HepG2 (cell line): Measurements from ENCODE around the gene CCDC148. TPM values are rescaled to one million over a fixed set of nuclear protein-coding genes. Genes with fewer than 3 reads are reported as not detected.

Experiments used
- ARNT ChIP-seq: fragments of 450-650 bp; IDR thresholded peaks from 2 replicates; pipeline ENCODE4 v1.6.1; 2017
- CBX1 ChIP-seq: IDR thresholded peaks from one replicate; pipeline ENCODE4 v1.6.1; 2016; ENCODE audit warnings: antibody characterized with exemption, low read depth
- CCAR2 ChIP-seq: fragments of 200-400 bp; formaldehyde crosslinking; optimal IDR thresholded peaks from 2 replicates; pipeline ENCODE3; 2018; ENCODE audit warnings: low read depth, mild to moderate bottlenecking, low read length, moderate library complexity
- DNMT1 ChIP-seq: sonication (generic); formaldehyde crosslinking; IDR thresholded peaks from 2 replicates; pipeline ENCODE4 v1.5.1; 2020; ENCODE audit warnings: mild to moderate bottlenecking, missing genetic modification reagents
- DNMT3B ChIP-seq: conservative IDR thresholded peaks from 2 replicates; pipeline ENCODE4 v1.6.1; 2016; ENCODE audit warnings: missing biosample characterization, control low read depth
- EED ChIP-seq: sonication (generic); formaldehyde crosslinking; IDR thresholded peaks from 2 replicates; pipeline ENCODE4 v1.5.0; 2020; ENCODE audit warnings: mild to moderate bottlenecking, missing genetic modification reagents
- FOXA3 ChIP-seq: IDR thresholded peaks from 2 replicates; pipeline ENCODE4 v1.6.1; 2016; ENCODE audit warnings: missing genetic modification reagents, missing compliant biosample characterization
- LCORL ChIP-seq, 2 experiments: fragments of 450-650 bp in 1 of 2; sonication (generic) in 1 of 2; formaldehyde crosslinking in 1 of 2; IDR thresholded peaks; 2 replicates each; pipeline versions ENCODE4 v1.5.0 to v1.6.1; 2017 to 2020; ENCODE audit warnings: antibody characterized with exemption in 1 of 2, missing genetic modification reagents in 1 of 2
- MAFK ChIP-seq, 2 experiments: IDR thresholded peaks in 1 of 2; conservative IDR thresholded peaks in 1 of 2; 2 replicates each; pipeline ENCODE4 v1.6.1; 2011; ENCODE audit warnings: improper control_type of control experiment in 2 of 2, low read length in 2 of 2
- MBD4 ChIP-seq: IDR thresholded peaks from 2 replicates; pipeline ENCODE4 v1.6.1; 2012; ENCODE audit warnings: low read length, inconsistent platforms, borderline replicate concordance
- NR3C1 ChIP-seq: sonication (generic); formaldehyde crosslinking; IDR thresholded peaks from 2 replicates; pipeline ENCODE4 v1.4.0; 2020; ENCODE audit warnings: missing genetic modification reagents
- RNF2 ChIP-seq: fragments of 450-650 bp; conservative IDR thresholded peaks from 2 replicates; pipeline ENCODE4 v1.6.1; 2016; ENCODE audit warnings: low read depth
- SAFB2 ChIP-seq: sonication (generic); formaldehyde crosslinking; IDR thresholded peaks from 2 replicates; pipeline ENCODE4 v1.5.1; 2020; ENCODE audit warnings: missing genetic modification reagents, low read depth, mild to moderate bottlenecking, borderline replicate concordance
- SCMH1 ChIP-seq: sonication (generic); formaldehyde crosslinking; IDR thresholded peaks from 2 replicates; pipeline ENCODE4 v1.9.0; 2021; ENCODE audit warnings: missing genetic modification reagents, mild to moderate bottlenecking, borderline replicate concordance
- SIX1 ChIP-seq: sonication (generic); formaldehyde crosslinking; IDR thresholded peaks from 2 replicates; pipeline ENCODE4 v1.4.0; 2020; ENCODE audit warnings: missing genetic modification reagents, borderline replicate concordance
- SMAD9 ChIP-seq: sonication (generic); formaldehyde crosslinking; IDR thresholded peaks from 2 replicates; pipeline ENCODE4 v1.5.1; 2020; ENCODE audit warnings: mild to moderate bottlenecking, missing genetic modification reagents
- ZBTB3 ChIP-seq: sonication (generic); formaldehyde crosslinking; IDR thresholded peaks from 2 replicates; pipeline ENCODE4 v1.4.0; 2020; ENCODE audit warnings: low read depth, mild to moderate bottlenecking, moderate library complexity, missing genetic modification reagents, borderline replicate concordance
- ZBTB7B ChIP-seq: sonication (generic); formaldehyde crosslinking; IDR thresholded peaks from 2 replicates; pipeline ENCODE4 v1.4.0; 2020; ENCODE audit warnings: missing genetic modification reagents
- ZBTB8A ChIP-seq: sonication (generic); formaldehyde crosslinking; IDR thresholded peaks from 2 replicates; pipeline ENCODE4 v1.4.0; 2020; ENCODE audit warnings: mild to moderate bottlenecking, low read depth, missing genetic modification reagents, borderline replicate concordance
- ZC3H4 ChIP-seq: sonication (generic); formaldehyde crosslinking; IDR thresholded peaks from 2 replicates; pipeline ENCODE4 v1.4.0; 2020; ENCODE audit warnings: missing genetic modification reagents, borderline replicate concordance
- ZFX ChIP-seq: sonication (generic); formaldehyde crosslinking; IDR thresholded peaks from 2 replicates; pipeline ENCODE4 v1.4.0; 2020; ENCODE audit warnings: mild to moderate bottlenecking, low read depth, missing genetic modification reagents, moderate library complexity
- ZNF10 ChIP-seq: sonication (generic); formaldehyde crosslinking; IDR thresholded peaks from 2 replicates; pipeline ENCODE4 v1.4.0; 2020; ENCODE audit warnings: mild to moderate bottlenecking, low read depth, missing genetic modification reagents, borderline replicate concordance
- ZNF160 ChIP-seq: sonication (generic); formaldehyde crosslinking; IDR thresholded peaks from 2 replicates; pipeline ENCODE4 v1.8.0; 2022; ENCODE audit warnings: mild to moderate bottlenecking, inconsistent platforms, missing genetic modification reagents
- ZNF326 ChIP-seq: sonication (generic); formaldehyde crosslinking; IDR thresholded peaks from 2 replicates; pipeline ENCODE4 v1.4.0; 2020; ENCODE audit warnings: missing genetic modification reagents, borderline replicate concordance
- ZNF547 ChIP-seq: sonication (generic); formaldehyde crosslinking; IDR thresholded peaks from 2 replicates; pipeline ENCODE4 v1.5.1; 2020; ENCODE audit warnings: mild to moderate bottlenecking, missing genetic modification reagents
- polyA plus RNA-seq, 8 experiments: library from polyadenylated mRNA; depleted of rRNA in 3 of 8; stranded (reverse) in 7 of 8; unstranded in 1 of 8; fragments of >200 nt; fragmentation: Illumina TruSeq in 4 of 8; extraction: Trizol in 4 of 8; gene quantifications; 2 replicates each; pipeline versions ENCODE4 v1.2.1 to v1.2.3, GENCODE V29; 2011 to 2016; ENCODE audit warnings: low read depth in 4 of 8, missing spikeins in 1 of 8, mixed read lengths in 1 of 8; ENCODE audit not compliant: insufficient read depth in 1 of 8
- total RNA-seq, 5 experiments: library from RNA; depleted of rRNA; stranded (reverse); fragments of >200 nt; fragmentation: Illumina TruSeq; extraction: Trizol; gene quantifications; 2 replicates each; pipeline ENCODE4 v1.2.3, GENCODE V29; 2016; ENCODE audit warnings: low read depth in 1 of 5
- TF ChIP-seq, protein P1 (sequence below): sonication (generic); formaldehyde crosslinking; IDR thresholded peaks from 2 replicates; pipeline ENCODE4 v1.4.0; 2020; ENCODE audit warnings: mild to moderate bottlenecking, missing genetic modification reagents
- TF ChIP-seq, protein P2 (sequence below): IDR thresholded peaks from 2 replicates; pipeline ENCODE4 v1.6.1; 2012; ENCODE audit warnings: low read length, improper control_type of control experiment

The CCDC148 gene
- total and polyA plus RNA-seq, 2 of the 13 experiments (the other 11 are each of a cell fraction or from before 2014, with no cell fraction given): 0.30 to 0.49 TPM

DNA sequence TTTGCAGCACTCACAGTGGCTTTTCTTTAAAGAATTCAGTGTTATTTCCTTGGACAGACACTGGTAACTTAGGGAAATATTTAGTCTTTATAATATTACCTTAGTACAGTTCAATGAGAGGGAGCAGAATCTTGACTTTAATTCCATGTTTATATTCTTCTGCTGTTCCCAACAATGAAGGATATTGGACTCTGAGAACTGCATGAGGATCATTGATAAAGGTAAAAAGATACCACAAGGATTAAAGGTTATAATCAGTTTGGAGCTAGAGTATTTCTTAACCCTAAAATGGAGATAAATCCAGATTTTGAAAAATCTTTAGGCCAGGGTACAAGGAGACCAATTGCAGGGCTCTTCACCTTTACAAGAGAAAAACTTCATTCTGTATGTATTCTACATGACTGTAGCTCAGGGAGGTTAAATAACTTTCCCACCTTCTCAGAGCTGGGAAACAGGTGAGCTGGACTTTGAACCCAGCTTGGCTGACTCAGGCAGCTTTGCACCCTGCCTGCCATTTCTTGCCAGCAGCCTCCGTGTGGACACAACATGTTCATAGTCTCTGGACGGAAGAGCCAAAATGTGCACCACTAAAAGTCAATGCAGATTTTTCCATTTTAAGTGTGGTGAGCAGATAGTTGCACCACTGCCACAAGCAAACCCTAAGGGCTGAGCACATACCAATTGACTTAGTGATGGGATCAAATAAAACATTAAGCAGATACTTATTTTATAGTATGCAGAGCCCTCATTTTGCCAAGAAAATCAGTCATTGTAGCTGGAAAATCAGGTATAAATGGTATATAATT lies 328.2 kb downstream of the CCDC148 start (continued):
- TF ChIP-seq LCORL (IDR thresholded peaks at IDR 0.05) (no peak), LCORL (CRISPR knock-in tag; IDR thresholded peaks at IDR 0.05) (peak; percentile 81), SAFB2 (no peak), SIX1 (CRISPR knock-in tag) (peak; percentile 52; the same call in 1 of the 2 replicates), FOXA3 (CRISPR knock-in tag) (peak; percentile 87), ZBTB7B (CRISPR knock-in tag) (peak; percentile 57; the same call in 1 of the 2 replicates), ZNF10 (no peak), RNF2 (no peak), ARNT (no peak), ZC3H4 (CRISPR knock-in tag) (no peak), ZFX (CRISPR knock-in tag) (no peak), ZNF160 (CRISPR knock-in tag) (no peak), MBD4 (no peak; the same call in 1 of the 2 replicates), CCAR2 (no peak), EED (no peak), CBX1 (no peak), NR3C1 (CRISPR knock-in tag) (no peak), ZBTB8A (CRISPR knock-in tag) (no peak), SMAD9 (no peak), ZNF547 (no peak), DNMT1 (CRISPR knock-in tag) (no peak), MAFK (conservative IDR thresholded peaks at IDR 0.05 in 1 of 2, IDR thresholded peaks at IDR 0.05 in 1 of 2; ENCODE audit: low read length in 2 of 2) (peak; percentile 28 to 36; a peak in 3 of 4 replicates), DNMT3B (no peak; the same call in 1 of the 2 replicates), ZNF326 (CRISPR knock-in tag) (no peak), ZBTB3 (CRISPR knock-in tag) (no peak), SCMH1 (CRISPR knock-in tag) (no peak)
- TF ChIP-seq, protein P1, sequence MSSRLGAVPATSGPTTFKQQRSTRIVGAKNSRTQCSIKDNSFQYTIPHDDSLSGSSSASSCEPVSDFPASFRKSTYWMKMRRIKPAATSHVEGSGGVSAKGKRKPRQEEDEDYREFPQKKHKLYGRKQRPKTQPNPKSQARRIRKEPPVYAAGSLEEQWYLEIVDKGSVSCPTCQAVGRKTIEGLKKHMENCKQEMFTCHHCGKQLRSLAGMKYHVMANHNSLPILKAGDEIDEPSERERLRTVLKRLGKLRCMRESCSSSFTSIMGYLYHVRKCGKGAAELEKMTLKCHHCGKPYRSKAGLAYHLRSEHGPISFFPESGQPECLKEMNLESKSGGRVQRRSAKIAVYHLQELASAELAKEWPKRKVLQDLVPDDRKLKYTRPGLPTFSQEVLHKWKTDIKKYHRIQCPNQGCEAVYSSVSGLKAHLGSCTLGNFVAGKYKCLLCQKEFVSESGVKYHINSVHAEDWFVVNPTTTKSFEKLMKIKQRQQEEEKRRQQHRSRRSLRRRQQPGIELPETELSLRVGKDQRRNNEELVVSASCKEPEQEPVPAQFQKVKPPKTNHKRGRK (CRISPR knock-in tag): no peak
- TF ChIP-seq, protein P2, sequence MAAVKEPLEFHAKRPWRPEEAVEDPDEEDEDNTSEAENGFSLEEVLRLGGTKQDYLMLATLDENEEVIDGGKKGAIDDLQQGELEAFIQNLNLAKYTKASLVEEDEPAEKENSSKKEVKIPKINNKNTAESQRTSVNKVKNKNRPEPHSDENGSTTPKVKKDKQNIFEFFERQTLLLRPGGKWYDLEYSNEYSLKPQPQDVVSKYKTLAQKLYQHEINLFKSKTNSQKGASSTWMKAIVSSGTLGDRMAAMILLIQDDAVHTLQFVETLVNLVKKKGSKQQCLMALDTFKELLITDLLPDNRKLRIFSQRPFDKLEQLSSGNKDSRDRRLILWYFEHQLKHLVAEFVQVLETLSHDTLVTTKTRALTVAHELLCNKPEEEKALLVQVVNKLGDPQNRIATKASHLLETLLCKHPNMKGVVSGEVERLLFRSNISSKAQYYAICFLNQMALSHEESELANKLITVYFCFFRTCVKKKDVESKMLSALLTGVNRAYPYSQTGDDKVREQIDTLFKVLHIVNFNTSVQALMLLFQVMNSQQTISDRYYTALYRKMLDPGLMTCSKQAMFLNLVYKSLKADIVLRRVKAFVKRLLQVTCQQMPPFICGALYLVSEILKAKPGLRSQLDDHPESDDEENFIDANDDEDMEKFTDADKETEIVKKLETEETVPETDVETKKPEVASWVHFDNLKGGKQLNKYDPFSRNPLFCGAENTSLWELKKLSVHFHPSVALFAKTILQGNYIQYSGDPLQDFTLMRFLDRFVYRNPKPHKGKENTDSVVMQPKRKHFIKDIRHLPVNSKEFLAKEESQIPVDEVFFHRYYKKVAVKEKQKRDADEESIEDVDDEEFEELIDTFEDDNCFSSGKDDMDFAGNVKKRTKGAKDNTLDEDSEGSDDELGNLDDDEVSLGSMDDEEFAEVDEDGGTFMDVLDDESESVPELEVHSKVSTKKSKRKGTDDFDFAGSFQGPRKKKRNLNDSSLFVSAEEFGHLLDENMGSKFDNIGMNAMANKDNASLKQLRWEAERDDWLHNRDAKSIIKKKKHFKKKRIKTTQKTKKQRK: no peak
